Spleen (tissue), 11 donors: ENCODE data around the gene WDR91. TPM values are rescaled to one million over a fixed set of nuclear protein-coding genes. Genes with fewer than 3 reads are reported as not detected.

Source experiments
- DNase-seq: peaks from one replicate; pipeline ENCODE4 v3.0.0-alpha.2; 2020
- H3K27ac ChIP-seq, 8 donors: fragments of 200-600 bp; sonication (generic) in 7 of 8; 1 replicate in 4 of 8; 2 replicates in 4 of 8; pipeline versions ENCODE4 v1.5.0 to v1.8.0; 2016 to 2021; ENCODE audit warnings: inconsistent platforms in 4 of 8, mild to moderate bottlenecking in 4 of 8, moderate library complexity in 1 of 8
- H3K27me3 ChIP-seq, 7 donors: fragments of 200-600 bp; sonication (generic) in 6 of 7; replicated peaks in 1 of 7; 1 replicate in 4 of 7; 2 replicates in 3 of 7; pipeline versions ENCODE4 v1.5.0 to v1.8.0; 2016 to 2021; ENCODE audit warnings: inconsistent platforms in 3 of 7, mild to moderate bottlenecking in 1 of 7
- H3K36me3 ChIP-seq, 6 donors: fragments of 200-600 bp; sonication (generic) in 5 of 6; 1 replicate in 4 of 6; 2 replicates in 2 of 6; pipeline versions ENCODE4 v1.5.0 to v1.8.0; 2016 to 2021; ENCODE audit warnings: inconsistent platforms in 2 of 6
- H3K4me1 ChIP-seq, 6 donors: fragments of 200-600 bp; sonication (generic) in 5 of 6; 1 replicate in 3 of 6; 2 replicates in 3 of 6; pipeline versions ENCODE4 v1.5.0 to v1.8.0; 2016 to 2021; ENCODE audit warnings: inconsistent platforms in 3 of 6
- H3K4me3 ChIP-seq, 8 donors: fragments of 200-600 bp; sonication (generic) in 7 of 8; 1 replicate in 4 of 8; 2 replicates in 4 of 8; pipeline versions ENCODE4 v1.5.0 to v1.8.0; 2016 to 2021; ENCODE audit warnings: inconsistent platforms in 4 of 8, mild to moderate bottlenecking in 4 of 8, moderate library complexity in 2 of 8
- H3K9me3 ChIP-seq, 8 donors: fragments of 200-600 bp; sonication (generic) in 7 of 8; 1 replicate in 4 of 8; 2 replicates in 4 of 8; pipeline versions ENCODE4 v1.5.0 to v1.8.0; 2016 to 2021; ENCODE audit warnings: inconsistent platforms in 4 of 8
- POLR2A ChIP-seq, 3 donors: fragments of 450-650 bp; IDR thresholded peaks; one replicate each; pipeline ENCODE4 v1.5.1; 2017; ENCODE audit warnings: antibody characterized with exemption in 3 of 3, mild to moderate bottlenecking in 1 of 3
- POLR2AphosphoS5 ChIP-seq, 3 donors: sonication (generic); formaldehyde crosslinking; IDR thresholded peaks; one replicate each; pipeline ENCODE4 v1.5.1; 2017; ENCODE audit warnings: antibody characterized with exemption in 3 of 3
- WGBS, 5 donors: extraction: QIAGEN DNeasy Blood & Tissue Kit in 3 of 5; methylation state at CpG; one replicate each; pipeline versions ENCODE4 v1.1.5 to v1.1.7; 2013 to 2018; 5-methylcytosine and 5-hydroxymethylcytosine counted together
- intact Hi-C: fragments of 100-400 bp; cut with DNase I; formaldehyde crosslinking; loops from one replicate; pipeline ENCODE4 v1.15.0; 2023; ENCODE audit warnings: low total_unique reads
- polyA plus RNA-seq, 3 donors: library from polyadenylated mRNA; stranded (reverse); fragments of 200-250 nt; gene quantifications; one replicate each; pipeline ENCODE4 v1.2.1, GENCODE V29; 2013
- total RNA-seq, 7 donors: library from RNA; depleted of rRNA in 3 of 7; stranded (reverse); fragments of >200 nt in 3 of 7; fragmentation: NEBNext Ultra II Directional in 4 of 7; extraction: Animal tissue kit (Norgen Biotek cat#: 25700) in 4 of 7; gene quantifications; one replicate each; pipeline versions ENCODE4 v1.1.0 to v1.2.1, GENCODE V29; 2016 to 2021
- TF ChIP-seq, protein P1 (sequence below), 11 experiments: fragments of 200-600 bp in 7 of 11; fragments of 450-650 bp in 4 of 11; sonication (generic) in 4 of 11; IDR thresholded peaks in 8 of 11; conservative IDR thresholded peaks in 3 of 11; 1 replicate in 7 of 11; 2 replicates in 4 of 11; pipeline versions ENCODE4 v1.4.0 to v1.8.0; 2016 to 2021; ENCODE audit warnings: antibody characterized with exemption in 11 of 11, inconsistent platforms in 4 of 11, mild to moderate bottlenecking in 1 of 11
- donor health status: healthy with polysubstance abuse.
- donor health status: DM: no; HTN: no; CAD: no; lungs with moderate emphysema.
- donor health status: DM: no; HTN: no; CAD: no.
- donor health status: Bipolar disorder and iron deficiency.
- donor health status: healthy.
- donor health status: DM: no; HTN: no; CAD: no.
- donor health status: DM: yes; HTN: yes; CAD: no.

Gene WDR91
- total and polyA plus RNA-seq, 10 donors, result 6.9 to 31.3 (median 21.0) TPM

DNA sequence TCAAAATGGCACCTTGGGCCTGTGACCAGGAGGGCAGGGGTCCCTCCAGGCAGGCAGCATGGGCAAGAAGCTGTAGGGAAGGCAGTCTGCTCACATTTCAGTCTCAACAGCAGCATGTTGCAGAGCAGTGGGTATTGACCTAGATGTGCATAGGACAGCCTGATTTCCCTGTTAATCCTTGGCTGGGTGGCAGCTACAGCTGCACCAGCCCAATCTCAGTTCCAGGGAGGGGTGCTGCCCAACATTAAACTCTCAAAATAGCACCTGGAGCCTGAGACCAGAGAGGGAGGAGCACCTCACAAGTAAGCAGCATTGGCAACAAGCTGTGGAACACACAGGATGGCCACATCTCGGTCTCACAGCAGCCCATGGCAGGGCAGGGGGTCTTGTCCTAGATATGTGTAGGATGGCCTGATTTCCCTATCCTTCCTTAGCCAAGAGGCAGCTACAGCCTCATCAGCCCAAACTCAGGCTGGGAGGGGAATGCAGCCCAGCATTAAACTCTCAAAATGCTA, 53.1 kb downstream of the WDR91 start:
- Histone ChIP-seq H3K27me3 (no peaks in the 10 kb centered on the region), H3K36me3 (peaks cover 0 to 56% (median 0%) of the 10 kb centered on the region in 6 donors), H3K4me1 (peaks cover 43 to 74% (median 52%) of the 10 kb centered on the region in 6 donors), H3K4me3 (no peak overlapping the region), H3K9me3 (peaks cover 7 to 47% (median 40%) of the 10 kb centered on the region in 8 donors), H3K27ac (peak overlapping the region; percentile 0 to 98 (median 78))
- no peak for TF ChIP-seq POLR2AphosphoS5 (IDR thresholded peaks at IDR 0.05)
- TF ChIP-seq, protein P1, sequence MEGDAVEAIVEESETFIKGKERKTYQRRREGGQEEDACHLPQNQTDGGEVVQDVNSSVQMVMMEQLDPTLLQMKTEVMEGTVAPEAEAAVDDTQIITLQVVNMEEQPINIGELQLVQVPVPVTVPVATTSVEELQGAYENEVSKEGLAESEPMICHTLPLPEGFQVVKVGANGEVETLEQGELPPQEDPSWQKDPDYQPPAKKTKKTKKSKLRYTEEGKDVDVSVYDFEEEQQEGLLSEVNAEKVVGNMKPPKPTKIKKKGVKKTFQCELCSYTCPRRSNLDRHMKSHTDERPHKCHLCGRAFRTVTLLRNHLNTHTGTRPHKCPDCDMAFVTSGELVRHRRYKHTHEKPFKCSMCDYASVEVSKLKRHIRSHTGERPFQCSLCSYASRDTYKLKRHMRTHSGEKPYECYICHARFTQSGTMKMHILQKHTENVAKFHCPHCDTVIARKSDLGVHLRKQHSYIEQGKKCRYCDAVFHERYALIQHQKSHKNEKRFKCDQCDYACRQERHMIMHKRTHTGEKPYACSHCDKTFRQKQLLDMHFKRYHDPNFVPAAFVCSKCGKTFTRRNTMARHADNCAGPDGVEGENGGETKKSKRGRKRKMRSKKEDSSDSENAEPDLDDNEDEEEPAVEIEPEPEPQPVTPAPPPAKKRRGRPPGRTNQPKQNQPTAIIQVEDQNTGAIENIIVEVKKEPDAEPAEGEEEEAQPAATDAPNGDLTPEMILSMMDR (IDR thresholded peaks at IDR 0.05 in 8 of 11, conservative IDR thresholded peaks at IDR 0.05 in 3 of 11), result no peak
- no peak for TF ChIP-seq POLR2A (IDR thresholded peaks at IDR 0.05)
- WGBS, 5 donors, result 92 to 100% (median 96%) methylated on average over 1 of the region's 1 CpG; no CpG with 5 or more reads in 1 of the 5 donors
- intact Hi-C loops, result no loop called here
- no peak for DNase-seq

DNA sequence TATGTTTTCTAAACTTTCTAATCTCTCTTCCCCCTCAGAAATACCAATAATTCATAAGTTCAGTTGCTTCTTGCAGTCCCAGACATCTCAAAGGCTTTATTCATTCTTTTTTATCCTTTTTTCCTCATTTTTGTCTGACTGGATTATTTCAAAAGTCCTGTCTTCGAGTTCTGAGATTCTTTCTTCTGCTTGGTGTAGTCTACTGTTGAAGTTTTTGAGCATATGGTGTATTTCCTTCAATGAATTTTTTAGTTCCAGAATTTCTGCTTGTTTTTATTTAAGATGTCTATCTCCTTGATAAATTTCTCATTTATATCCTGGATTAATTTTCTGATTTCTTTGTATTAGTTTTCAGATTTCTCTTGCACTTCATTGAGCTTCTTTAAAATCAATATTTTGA, 55.0 kb downstream of the WDR91 start:
- Histone ChIP-seq H3K4me3 (no peak overlapping the region), H3K4me1 (peaks cover 49 to 81% (median 56%) of the 10 kb centered on the region in 6 donors), H3K27ac (no peak overlapping the region), H3K36me3 (peaks cover 0 to 60% (median 0%) of the 10 kb centered on the region in 6 donors), H3K9me3 (peaks cover 7 to 47% (median 45%) of the 10 kb centered on the region in 8 donors), H3K27me3 (no peaks in the 10 kb centered on the region)
- intact Hi-C loops, result no loop called here
- no peak for DNase-seq
- TF ChIP-seq, protein P1 (IDR thresholded peaks at IDR 0.05 in 8 of 11, conservative IDR thresholded peaks at IDR 0.05 in 3 of 11), result no peak
- TF ChIP-seq POLR2AphosphoS5 (IDR thresholded peaks at IDR 0.05) (no peak), POLR2A (IDR thresholded peaks at IDR 0.05) (no peak)
- 91 to 98% (median 93%) methylated on average over 1 of the region's 1 CpG for WGBS, 5 donors

DNA sequence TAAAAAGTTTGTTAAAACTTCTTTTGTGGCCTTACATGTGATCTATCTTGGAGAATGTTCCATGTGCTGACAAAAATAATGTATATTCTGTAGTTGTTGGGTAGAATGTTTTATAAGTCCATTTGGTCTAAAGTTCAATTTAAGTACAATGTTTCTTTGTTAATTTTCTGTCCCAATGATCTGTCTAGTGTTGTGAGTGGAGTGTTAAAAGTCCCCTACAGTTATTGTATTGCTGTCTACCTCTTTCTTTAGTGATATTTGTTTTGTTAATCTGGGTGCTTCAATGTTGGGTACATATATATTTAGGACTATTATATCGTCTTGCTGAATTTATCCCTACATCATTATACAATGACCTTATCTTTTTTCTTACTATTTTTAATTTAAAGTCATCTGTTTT, 56.6 kb downstream of the WDR91 start:
- 89 to 100% (median 98%) methylated on average over 1 of the region's 1 CpG for WGBS, 5 donors
- H3K9me3 ChIP-seq, result peaks cover 7 to 47% (median 45%) of the 10 kb centered on the region in 8 donors
- peaks cover 0 to 61% (median 0%) of the 10 kb centered on the region in 6 donors for H3K36me3 ChIP-seq
- no peak for DNase-seq
- peaks cover 42 to 81% (median 56%) of the 10 kb centered on the region in 6 donors for H3K4me1 ChIP-seq
- TF ChIP-seq, protein P1 (IDR thresholded peaks at IDR 0.05 in 8 of 11, conservative IDR thresholded peaks at IDR 0.05 in 3 of 11), result no peak
- no peak for TF ChIP-seq POLR2AphosphoS5 (IDR thresholded peaks at IDR 0.05)
- TF ChIP-seq POLR2A (IDR thresholded peaks at IDR 0.05), result no peak
- no peak overlapping the region for H3K4me3 ChIP-seq
- intact Hi-C loops, result no loop called here
- no peak overlapping the region for H3K27ac ChIP-seq
- no peaks in the 10 kb centered on the region for H3K27me3 ChIP-seq

DNA sequence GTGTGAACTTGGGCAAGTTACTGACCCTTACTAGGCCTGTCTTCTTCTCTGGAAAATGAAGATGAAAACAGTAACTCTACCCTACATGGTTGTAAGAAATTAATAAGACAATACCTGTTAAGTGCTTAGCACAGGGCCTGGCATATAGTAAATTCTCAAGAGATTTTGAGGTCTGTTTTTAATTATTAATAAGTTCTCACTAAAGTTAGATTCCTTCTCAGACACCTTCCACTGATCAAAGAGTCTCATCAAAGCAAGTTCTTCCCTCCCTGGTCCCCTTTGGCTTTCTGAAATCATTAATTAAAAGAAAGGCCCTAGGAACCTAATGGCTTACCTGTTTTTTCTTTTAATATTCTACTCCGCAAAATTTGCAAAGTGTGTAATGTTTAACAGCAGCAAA, 58.9 kb downstream of the WDR91 start:
- intact Hi-C loops, result no loop called here
- DNase-seq, result no peak
- H3K4me1 ChIP-seq, result peaks cover 32 to 77% (median 44%) of the 10 kb centered on the region in 6 donors
- 60 to 100% (median 95%) methylated on average over 1 of the region's 1 CpG for WGBS, 5 donors
- peak overlapping the region in 1 of 8 donors; percentile 77 for H3K4me3 ChIP-seq
- peak overlapping the region; percentile 69 to 99 (median 96) for H3K27ac ChIP-seq
- no peaks in the 10 kb centered on the region for H3K27me3 ChIP-seq
- peaks cover 0 to 50% (median 0%) of the 10 kb centered on the region in 6 donors for H3K36me3 ChIP-seq
- TF ChIP-seq, protein P1 (IDR thresholded peaks at IDR 0.05 in 8 of 11, conservative IDR thresholded peaks at IDR 0.05 in 3 of 11), result no peak
- no peak for TF ChIP-seq POLR2AphosphoS5 (IDR thresholded peaks at IDR 0.05)
- TF ChIP-seq POLR2A (IDR thresholded peaks at IDR 0.05), result no peak
- H3K9me3 ChIP-seq, result peaks cover 7 to 47% (median 44%) of the 10 kb centered on the region in 8 donors
